Midbrain (tissue), 1 donor: ENCODE data around the gene SP9.

Source experiments
- DNase-seq: peaks from one replicate; lab custom pipeline; 2025; lab: John Stamatoyannopoulos, UW

SP9 gene

GRCh38 chr2:174334781-174335251, at the start of gene SP9:
Gene SP9, plus strand, starts transcription at chr2:174334954. Its CDS starts 139 bp downstream, at chr2:174335093.
- no peak for DNase-seq

- no peak for DNase-seq
Measured at GRCh38 chr2:174286172-174286571, 48.6 kb upstream of the SP9 start.

- no peak for DNase-seq
Measured at GRCh38 chr2:174292908-174293307, 41.8 kb upstream of the SP9 start.

DNA sequence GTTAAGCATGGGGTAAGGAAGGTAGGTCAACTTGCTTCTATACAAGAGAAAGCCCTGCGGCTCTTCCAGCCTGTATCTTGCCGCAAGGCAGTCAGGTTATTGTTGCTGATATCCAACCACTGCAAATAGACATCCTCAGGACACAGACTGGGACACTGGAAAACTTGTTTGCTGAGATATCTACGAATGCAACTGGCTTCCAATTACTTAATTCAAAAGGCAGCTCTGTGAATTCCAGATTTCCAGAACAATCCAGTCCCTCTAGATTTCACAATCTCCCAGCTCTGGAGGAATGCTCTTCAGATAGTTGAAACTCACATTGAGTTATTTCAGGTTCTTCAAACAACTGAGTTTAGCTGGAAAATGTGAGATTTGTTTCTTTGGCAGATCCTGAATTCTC, 34.6 kb upstream of the SP9 start:
- DNase-seq = no peak

DNA sequence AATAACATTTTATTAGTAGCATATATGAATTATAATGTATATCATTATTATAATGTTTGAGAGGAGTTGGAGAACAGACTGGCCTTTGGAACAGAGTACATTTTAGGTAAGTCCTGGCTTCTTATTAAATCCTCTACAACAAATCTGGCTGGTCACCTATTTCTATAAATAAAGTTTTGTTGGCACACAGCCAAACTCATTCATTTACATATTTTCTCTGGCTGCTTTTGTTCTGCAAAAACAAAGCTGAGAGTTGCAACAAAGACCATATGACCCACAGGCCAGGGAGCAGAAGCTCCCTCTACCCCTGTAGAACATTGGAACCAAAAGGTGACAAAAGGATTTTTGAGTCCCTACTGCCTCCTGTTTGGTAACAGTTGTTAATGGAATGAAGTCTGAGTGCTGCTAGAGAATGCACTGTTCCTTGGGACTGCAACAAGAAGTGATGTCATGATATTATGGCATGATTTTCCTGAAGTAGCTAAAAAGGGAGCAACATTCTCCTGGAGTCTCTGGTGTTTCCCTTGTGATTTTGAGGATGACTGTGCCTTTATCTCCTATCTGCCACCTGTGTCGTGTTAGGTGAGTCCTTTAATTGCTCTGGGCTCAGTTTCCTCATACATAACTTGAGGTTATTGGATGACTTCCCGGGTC, 22.0 kb upstream of the SP9 start:
- no peak for DNase-seq

- no peak for DNase-seq
Measured at GRCh38 chr2:174322149-174322548, 12.6 kb upstream of the SP9 start.

DNA sequence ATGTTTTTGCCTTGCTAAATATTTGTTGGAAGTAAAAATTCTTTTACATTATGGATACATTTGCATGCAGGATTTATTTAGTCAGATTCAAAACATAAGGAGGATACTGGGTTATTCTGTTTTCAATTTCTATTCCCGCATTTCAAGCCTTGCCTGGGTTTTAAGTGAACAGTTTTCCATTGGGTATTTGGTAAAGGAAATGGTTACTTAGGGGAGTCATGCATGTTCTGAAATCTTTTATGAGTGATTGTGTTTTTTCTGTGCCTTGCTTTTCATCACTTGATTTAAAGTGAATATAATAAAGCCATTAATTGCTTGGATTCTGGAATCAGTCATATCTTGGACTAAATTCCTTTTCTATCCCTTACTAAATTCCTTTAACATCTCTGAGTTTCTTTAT, 12.0 kb upstream of the SP9 start:
- DNase-seq = no peak

GRCh38 chr2:174324530-174324929, 10.2 kb upstream of the SP9 start:
- no peak for DNase-seq

DNA sequence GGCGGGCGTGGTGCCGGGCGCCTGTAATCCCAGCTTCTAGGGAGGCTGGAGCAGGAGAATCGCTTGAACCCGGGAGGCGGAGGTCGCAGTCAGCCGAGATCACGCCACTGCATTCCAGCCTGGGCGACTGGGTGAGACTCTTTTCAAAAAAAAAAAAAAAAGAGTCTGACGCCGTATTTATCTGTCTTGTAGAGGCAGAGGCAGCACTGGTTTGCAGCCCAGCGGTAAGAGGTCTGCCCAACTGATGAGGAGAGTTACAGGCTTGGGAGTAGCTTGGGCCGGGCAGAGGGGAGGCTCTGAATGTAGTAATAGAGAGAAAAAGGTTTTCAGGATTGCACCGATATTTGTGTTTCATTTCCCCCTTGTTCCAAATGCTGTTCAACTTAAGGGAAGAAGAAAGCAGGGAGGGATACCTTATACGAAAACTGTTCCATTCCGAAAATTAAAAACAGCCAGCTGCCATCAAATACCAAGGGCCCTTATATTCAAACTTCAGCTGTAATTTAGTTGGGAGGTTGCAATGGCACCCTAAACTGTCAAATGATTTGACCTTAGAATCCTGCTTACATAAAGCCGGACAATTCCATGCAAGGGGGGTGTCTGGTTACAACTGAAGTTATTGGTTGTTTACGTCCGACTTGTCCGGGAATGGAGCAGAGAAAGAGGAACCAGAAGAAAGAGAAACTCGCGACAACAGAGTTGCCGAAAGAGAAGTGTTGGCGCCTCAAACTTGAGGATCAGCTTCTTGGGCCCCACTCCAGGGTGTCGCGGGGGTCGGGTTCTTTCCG, 9.2 kb upstream of the SP9 start:
- DNase-seq = no peak

GRCh38 chr2:174326161-174327020, 8.4 kb upstream of the SP9 start:
- no peak for DNase-seq

DNA sequence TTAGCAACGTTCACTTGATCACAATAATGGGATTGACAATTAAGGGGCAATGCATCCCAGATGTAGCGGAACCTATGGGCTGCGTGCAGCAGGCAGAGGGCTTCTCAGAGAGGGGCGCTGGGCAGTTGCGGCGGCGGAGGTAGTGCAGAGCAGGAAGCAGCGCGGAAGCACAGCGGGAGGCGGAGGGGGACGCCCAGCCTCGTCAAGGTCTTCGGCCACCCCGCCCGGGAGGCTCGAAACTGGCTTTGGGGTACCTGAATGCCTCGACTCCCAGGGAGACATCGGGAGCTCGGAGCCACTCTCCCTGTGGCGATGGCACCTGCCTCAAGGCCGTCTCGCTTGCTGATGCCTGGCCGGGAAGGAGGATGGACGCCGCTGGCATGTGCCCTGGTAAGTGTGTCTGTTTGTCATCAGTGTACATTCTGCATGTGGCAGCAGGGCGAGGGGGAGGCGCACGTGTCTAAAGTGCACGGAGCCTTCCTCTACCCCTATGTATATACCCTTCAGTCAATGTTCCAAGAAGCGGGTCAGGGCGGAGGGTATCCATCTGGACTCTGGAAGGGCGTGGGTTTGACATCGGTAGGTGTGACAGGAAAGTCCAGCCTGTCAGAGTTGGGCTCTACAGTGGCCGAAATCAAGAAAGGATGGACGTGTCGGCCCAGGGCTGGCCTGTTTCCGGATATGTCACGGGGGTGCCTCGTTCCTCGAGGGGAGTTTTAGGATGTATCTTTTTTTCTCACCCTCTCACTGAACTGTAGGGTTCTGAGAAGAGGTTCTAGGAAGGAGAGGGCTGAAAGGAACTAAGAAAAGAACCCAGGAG, 7.5 kb upstream of the SP9 start:
- DNase-seq = no peak

DNA sequence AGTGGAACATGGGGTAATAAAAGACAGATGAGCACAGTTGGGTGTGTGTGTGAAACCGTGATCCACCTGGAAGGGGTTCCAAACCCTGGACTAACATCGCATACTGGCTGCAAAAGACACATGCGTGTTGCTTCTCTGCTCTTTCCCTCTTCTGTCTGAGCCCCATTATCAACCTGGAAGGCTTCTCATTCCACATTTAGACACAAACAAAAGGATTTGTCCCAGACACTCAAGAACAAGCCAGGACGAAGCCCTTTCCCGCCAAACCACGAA, 7.0 kb upstream of the SP9 start:
- no peak for DNase-seq

- DNase-seq = no peak
Measured at GRCh38 chr2:174328114-174328960, 6.4 kb upstream of the SP9 start.

- DNase-seq = no peak
Measured at GRCh38 chr2:174328961-174329715, 5.6 kb upstream of the SP9 start.

GRCh38 chr2:174330945-174331594, 3.7 kb upstream of the SP9 start:
- no peak for DNase-seq

- no peak for DNase-seq
Measured at GRCh38 chr2:174331595-174332216, 3.0 kb upstream of the SP9 start.

DNA sequence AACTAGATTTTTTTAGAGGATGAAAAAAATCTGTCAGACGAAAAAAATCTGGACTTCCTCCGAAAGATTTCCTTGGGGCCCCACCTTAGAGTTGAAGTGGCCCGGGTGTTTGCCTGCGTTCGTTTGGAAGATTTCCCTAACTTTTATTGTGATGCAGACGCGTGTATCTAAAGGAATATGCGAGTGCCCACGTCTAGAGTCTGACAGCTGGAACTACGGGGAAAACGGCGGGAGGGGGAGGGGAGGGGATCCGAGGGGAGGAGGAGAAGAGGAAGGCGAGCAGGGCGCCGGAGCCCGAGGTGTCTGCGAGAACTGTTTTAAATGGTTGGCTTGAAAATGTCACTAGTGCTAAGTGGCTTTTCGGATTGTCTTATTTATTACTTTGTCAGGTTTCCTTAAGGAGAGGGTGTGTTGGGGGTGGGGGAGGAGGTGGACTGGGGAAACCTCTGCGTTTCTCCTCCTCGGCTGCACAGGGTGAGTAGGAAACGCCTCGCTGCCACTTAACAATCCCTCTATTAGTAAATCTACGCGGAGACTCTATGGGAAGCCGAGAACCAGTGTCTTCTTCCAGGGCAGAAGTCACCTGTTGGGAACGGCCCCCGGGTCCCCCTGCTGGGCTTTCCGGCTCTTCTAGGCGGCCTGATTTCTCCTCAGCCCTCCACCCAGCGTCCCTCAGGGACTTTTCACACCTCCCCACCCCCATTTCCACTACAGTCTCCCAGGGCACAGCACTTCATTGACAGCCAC, 2.4 kb upstream of the SP9 start:
- DNase-seq = no peak

GRCh38 chr2:174333017-174333371, 1.8 kb upstream of the SP9 start:
- no peak for DNase-seq
